ENCODE data around the gene VWC2.

Gene VWC2

GRCh38 chr7:49770838-49771237, 2.6 kb upstream of the VWC2 start:
- no peak for ATAC-seq (ENCODE audit: low read depth)

GRCh38 chr7:49771427-49772176, 1.8 kb upstream of the VWC2 start:
- ATAC-seq (ENCODE audit: low read depth) = no peak
- no peak overlapping the region for H3K27ac ChIP-seq (ENCODE audit: poor library complexity, severe bottlenecking)
- peaks cover 58% of the 10 kb centered on the region for H3K27me3 ChIP-seq (ENCODE audit: insufficient read depth, poor library complexity, severe bottlenecking)
- H3K36me3 ChIP-seq (ENCODE audit: low read depth) = no peaks in the 10 kb centered on the region
- no peak for DNase-seq (ENCODE audit: low spot score)
- H3K4me1 ChIP-seq (ENCODE audit: insufficient read depth, poor library complexity, severe bottlenecking) = no peaks in the 10 kb centered on the region
- no peak overlapping the region for H3K4me3 ChIP-seq (ENCODE audit: severe bottlenecking)
- TF ChIP-seq, protein P1, sequence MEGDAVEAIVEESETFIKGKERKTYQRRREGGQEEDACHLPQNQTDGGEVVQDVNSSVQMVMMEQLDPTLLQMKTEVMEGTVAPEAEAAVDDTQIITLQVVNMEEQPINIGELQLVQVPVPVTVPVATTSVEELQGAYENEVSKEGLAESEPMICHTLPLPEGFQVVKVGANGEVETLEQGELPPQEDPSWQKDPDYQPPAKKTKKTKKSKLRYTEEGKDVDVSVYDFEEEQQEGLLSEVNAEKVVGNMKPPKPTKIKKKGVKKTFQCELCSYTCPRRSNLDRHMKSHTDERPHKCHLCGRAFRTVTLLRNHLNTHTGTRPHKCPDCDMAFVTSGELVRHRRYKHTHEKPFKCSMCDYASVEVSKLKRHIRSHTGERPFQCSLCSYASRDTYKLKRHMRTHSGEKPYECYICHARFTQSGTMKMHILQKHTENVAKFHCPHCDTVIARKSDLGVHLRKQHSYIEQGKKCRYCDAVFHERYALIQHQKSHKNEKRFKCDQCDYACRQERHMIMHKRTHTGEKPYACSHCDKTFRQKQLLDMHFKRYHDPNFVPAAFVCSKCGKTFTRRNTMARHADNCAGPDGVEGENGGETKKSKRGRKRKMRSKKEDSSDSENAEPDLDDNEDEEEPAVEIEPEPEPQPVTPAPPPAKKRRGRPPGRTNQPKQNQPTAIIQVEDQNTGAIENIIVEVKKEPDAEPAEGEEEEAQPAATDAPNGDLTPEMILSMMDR (IDR thresholded peaks at IDR 0.05; ENCODE audit: poor library complexity, severe bottlenecking) = no peak
- H3K9me3 ChIP-seq (ENCODE audit: severe bottlenecking) = no peaks in the 10 kb centered on the region

More at GRCh38 chr7:49770838-49771237, 2.6 kb upstream of the VWC2 start:
- Histone ChIP-seq H3K36me3 (ENCODE audit: low read depth) (no peaks in the 10 kb centered on the region), H3K27ac (ENCODE audit: poor library complexity, severe bottlenecking) (no peak overlapping the region), H3K4me3 (ENCODE audit: severe bottlenecking) (no peak overlapping the region), H3K4me1 (ENCODE audit: insufficient read depth, poor library complexity, severe bottlenecking) (no peaks in the 10 kb centered on the region), H3K9me3 (ENCODE audit: severe bottlenecking) (no peaks in the 10 kb centered on the region), H3K27me3 (ENCODE audit: insufficient read depth, poor library complexity, severe bottlenecking) (peaks cover 50% of the 10 kb centered on the region)
- TF ChIP-seq, protein P1 (IDR thresholded peaks at IDR 0.05; ENCODE audit: poor library complexity, severe bottlenecking) = no peak
- no peak for DNase-seq (ENCODE audit: low spot score)

DNA sequence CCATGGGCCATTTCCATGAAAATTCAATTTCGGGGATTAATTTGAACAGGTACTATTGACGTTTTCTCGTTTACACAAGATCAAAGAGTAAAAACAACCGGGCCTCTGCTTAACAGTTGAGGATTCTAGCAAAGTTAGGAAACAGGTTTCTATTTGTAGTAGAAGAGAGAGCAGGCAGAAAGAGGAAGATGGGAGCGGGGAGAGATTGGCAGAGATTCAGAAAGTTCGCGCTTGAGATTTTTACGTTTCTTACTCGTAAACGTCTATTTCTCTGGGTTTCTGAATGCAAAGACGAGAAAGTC, 571 bp upstream of the VWC2 start:
- ATAC-seq (ENCODE audit: low read depth) = no peak
- H3K27ac ChIP-seq (ENCODE audit: poor library complexity, severe bottlenecking) = no peak overlapping the region
- H3K9me3 ChIP-seq (ENCODE audit: severe bottlenecking) = no peaks in the 10 kb centered on the region
- TF ChIP-seq, protein P1 (IDR thresholded peaks at IDR 0.05; ENCODE audit: poor library complexity, severe bottlenecking) = no peak
- peaks cover 70% of the 10 kb centered on the region for H3K27me3 ChIP-seq (ENCODE audit: insufficient read depth, poor library complexity, severe bottlenecking)
- no peak overlapping the region for H3K4me3 ChIP-seq (ENCODE audit: severe bottlenecking)
- no peak for DNase-seq (ENCODE audit: low spot score)
- H3K36me3 ChIP-seq (ENCODE audit: low read depth) = no peaks in the 10 kb centered on the region
- no peaks in the 10 kb centered on the region for H3K4me1 ChIP-seq (ENCODE audit: insufficient read depth, poor library complexity, severe bottlenecking)

DNA sequence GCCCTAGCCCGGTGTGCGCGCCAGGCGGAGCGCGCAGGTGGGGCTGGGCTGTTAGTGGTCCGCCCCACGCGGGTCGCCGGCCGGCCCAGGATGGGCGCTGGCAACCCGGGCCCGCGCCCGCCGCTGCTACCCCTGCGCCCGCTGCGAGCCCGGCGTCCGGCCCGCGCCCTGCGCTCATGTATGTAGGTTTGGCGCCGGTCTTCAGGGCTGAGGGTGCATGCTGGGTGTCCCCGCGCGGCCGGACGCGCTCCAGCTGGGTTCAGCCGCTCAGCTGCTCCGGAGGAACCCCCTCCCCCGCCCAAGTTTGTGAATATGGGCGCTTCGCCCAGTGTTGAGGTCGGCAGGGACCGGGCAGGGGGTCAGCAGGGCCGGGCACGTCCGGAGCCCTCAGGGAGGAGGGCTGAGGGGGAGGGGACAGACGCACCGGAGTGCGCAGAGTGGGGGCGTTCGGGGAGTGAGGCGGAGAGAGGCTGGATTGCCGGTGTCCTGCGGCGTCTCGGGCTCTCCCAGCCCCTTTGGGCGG, 559 bp downstream of the VWC2 start:
- Histone ChIP-seq H3K4me3 (ENCODE audit: severe bottlenecking) (no peak overlapping the region), H3K4me1 (ENCODE audit: insufficient read depth, poor library complexity, severe bottlenecking) (no peaks in the 10 kb centered on the region), H3K36me3 (ENCODE audit: low read depth) (no peaks in the 10 kb centered on the region), H3K27ac (ENCODE audit: poor library complexity, severe bottlenecking) (no peak overlapping the region), H3K9me3 (ENCODE audit: severe bottlenecking) (no peaks in the 10 kb centered on the region), H3K27me3 (ENCODE audit: insufficient read depth, poor library complexity, severe bottlenecking) (peaks cover 82% of the 10 kb centered on the region)
- DNase-seq (ENCODE audit: low spot score) (no peak), ATAC-seq (ENCODE audit: low read depth) (no peak)
- TF ChIP-seq, protein P1 (IDR thresholded peaks at IDR 0.05; ENCODE audit: poor library complexity, severe bottlenecking) = no peak

- no peak overlapping the region for H3K27ac ChIP-seq (ENCODE audit: poor library complexity, severe bottlenecking)
- no peaks in the 10 kb centered on the region for H3K4me1 ChIP-seq (ENCODE audit: insufficient read depth, poor library complexity, severe bottlenecking)
- H3K36me3 ChIP-seq (ENCODE audit: low read depth) = no peaks in the 10 kb centered on the region
- no peak overlapping the region for H3K4me3 ChIP-seq (ENCODE audit: severe bottlenecking)
- DNase-seq (ENCODE audit: low spot score) (no peak), ATAC-seq (ENCODE audit: low read depth) (0 out of 3 replicates have a peak, but pooled peaks have one; percentile 9)
- H3K27me3 ChIP-seq (ENCODE audit: insufficient read depth, poor library complexity, severe bottlenecking) = peaks cover 86% of the 10 kb centered on the region
- TF ChIP-seq, protein P1 (IDR thresholded peaks at IDR 0.05; ENCODE audit: poor library complexity, severe bottlenecking) = no peak
- H3K9me3 ChIP-seq (ENCODE audit: severe bottlenecking) = no peaks in the 10 kb centered on the region
Observed at GRCh38 chr7:49774459-49775064, 1.1 kb downstream of the VWC2 start.
